GM18873 (cell line): ENCODE measurements around the gene AMPD3.

Experiments
- ATAC-seq: cut with Tn5 transposase; IDR thresholded peaks from one replicate; pipeline ENCODE4 v1.9.1; 2021; ENCODE audit warnings: mild to moderate bottlenecking, moderate library complexity, moderate number of reproducible peaks; ENCODE audit not compliant: unreplicated experiment, low FRiP score

The AMPD3 gene

GRCh38 chr11:10526974-10527918 lies 72.2 kb downstream of the AMPD3 start:
- no peak for ATAC-seq

- ATAC-seq, result no peak
These were observed 73.1 kb downstream of the AMPD3 start for GRCh38 chr11:10528121-10528520.

GRCh38 chr11:10529279-10529678 lies 74.2 kb downstream of the AMPD3 start:
- no peak for ATAC-seq

- ATAC-seq, result no peak
These were observed 77.5 kb downstream of the AMPD3 start for GRCh38 chr11:10532526-10532925.

- no peak for ATAC-seq
These were observed 78.3 kb downstream of the AMPD3 start for GRCh38 chr11:10533323-10533722.

GRCh38 chr11:10534316-10534715 lies 79.3 kb downstream of the AMPD3 start:
- ATAC-seq, result no peak

GRCh38 chr11:10537600-10537999 lies 82.5 kb downstream of the AMPD3 start:
- ATAC-seq, result no peak

- no peak for ATAC-seq
These were observed 83.9 kb downstream of the AMPD3 start for GRCh38 chr11:10538924-10539323.

GRCh38 chr11:10539339-10539738 lies 84.3 kb downstream of the AMPD3 start:
- no peak for ATAC-seq

GRCh38 chr11:10540546-10540914 lies 85.5 kb downstream of the AMPD3 start:
- peak; percentile 8 for ATAC-seq

- peak; percentile 95 for ATAC-seq
These were observed 86.0 kb downstream of the AMPD3 start, which contains the start of gene RNF141 for GRCh38 chr11:10540915-10541560. Gene RNF141, minus strand, starts transcription at chr11:10541187. Its CDS starts 7,029 bp downstream, at chr11:10534158.

GRCh38 chr11:10541561-10541930 lies 86.5 kb downstream of the AMPD3 start:
- ATAC-seq, result no peak

- no peak for ATAC-seq
These were observed 87.7 kb downstream of the AMPD3 start for GRCh38 chr11:10542776-10543175.

- ATAC-seq, result no peak
These were observed 88.7 kb downstream of the AMPD3 start for GRCh38 chr11:10543782-10544181.

GRCh38 chr11:10544491-10545465 lies 89.7 kb downstream of the AMPD3 start:
- ATAC-seq, result no peak

GRCh38 chr11:10550503-10551289 lies 95.6 kb downstream of the AMPD3 start:
- ATAC-seq, result no peak

GRCh38 chr11:10551290-10551592 lies 96.2 kb downstream of the AMPD3 start:
- no peak for ATAC-seq

- no peak for ATAC-seq
These were observed 96.8 kb downstream of the AMPD3 start for GRCh38 chr11:10551845-10552352.

GRCh38 chr11:10556590-10556989 lies 101.5 kb downstream of the AMPD3 start:
- no peak for ATAC-seq
